SKM-1 (cell line): ENCODE data around the gene BRSK2.

Experiments
- DNase-seq: peaks from one replicate; lab custom pipeline; 2025; ENCODE audit not compliant: unreplicated experiment; lab: John Stamatoyannopoulos, UW

Gene BRSK2

DNA sequence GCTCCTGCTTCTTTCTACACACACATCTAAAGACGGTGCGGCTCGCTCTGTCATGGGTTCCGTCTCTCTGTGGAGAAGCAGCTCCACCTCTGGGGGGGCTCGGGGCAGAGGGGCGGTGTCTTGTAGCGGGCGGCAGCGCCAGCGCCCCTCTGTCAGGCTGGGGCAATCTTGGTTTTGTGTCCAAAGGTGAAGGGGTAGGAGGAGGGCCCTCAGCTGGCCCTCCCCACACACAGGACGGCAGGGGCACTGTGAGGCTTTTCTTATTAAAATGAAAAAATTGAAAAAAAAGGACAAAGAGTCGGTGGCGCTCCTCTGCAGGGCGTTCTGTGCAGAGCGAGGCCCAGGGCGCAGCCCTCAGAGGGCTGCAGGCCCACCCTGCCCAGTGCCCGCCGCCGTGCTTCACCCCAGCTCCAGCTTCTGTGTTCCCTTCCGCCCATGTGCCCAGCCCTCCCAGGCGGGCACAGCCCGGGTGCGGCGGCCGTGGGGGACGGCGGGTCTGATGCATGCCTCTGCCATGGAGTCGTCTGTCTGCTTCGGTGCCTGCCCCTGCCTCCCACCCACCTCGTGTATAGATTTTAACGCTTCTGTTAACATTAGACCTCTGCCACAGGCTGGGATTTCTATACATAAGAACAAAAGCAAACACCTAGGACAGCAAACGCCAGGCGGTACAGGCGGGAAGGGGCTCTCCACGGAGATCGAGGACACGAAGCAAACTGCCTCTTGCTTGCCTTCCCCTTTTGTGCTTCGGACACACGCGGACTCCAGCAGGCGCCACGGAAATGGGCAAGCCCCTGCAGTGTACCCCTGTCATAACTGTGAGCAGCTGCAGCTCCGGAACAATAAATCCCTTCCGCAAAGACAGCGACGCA lies 72.3 kb downstream of the BRSK2 start:
- DNase-seq: no peak

- no peak for DNase-seq
Observed at GRCh38 chr11:1462698-1462975, 72.9 kb downstream of the BRSK2 start.

GRCh38 chr11:1463056-1463455 lies 73.3 kb downstream of the BRSK2 start:
- DNase-seq: no peak

GRCh38 chr11:1466784-1467183 lies 77.0 kb downstream of the BRSK2 start:
- DNase-seq: no peak

- DNase-seq: no peak
Observed at GRCh38 chr11:1467270-1467669, 77.5 kb downstream of the BRSK2 start.

DNA sequence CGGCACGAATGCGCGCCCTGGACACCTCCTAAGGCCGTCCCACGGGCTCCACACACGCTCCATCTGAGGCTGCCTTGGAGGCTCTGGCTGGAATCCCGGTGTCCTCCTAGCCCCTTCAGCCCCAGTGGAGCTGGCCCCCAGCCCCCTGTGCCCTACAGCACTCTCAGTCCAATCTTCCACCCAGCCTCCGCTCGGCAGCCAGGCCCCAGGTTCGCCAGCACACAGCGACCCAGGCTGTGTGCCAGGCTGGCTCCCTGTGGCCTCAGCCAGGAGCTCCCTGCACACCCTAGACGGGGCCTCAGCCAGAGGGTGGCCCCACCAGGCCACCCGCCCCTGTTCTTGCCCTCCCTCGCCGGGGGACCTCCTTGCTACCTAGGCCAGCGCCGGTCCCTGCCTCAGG lies 78.3 kb downstream of the BRSK2 start:
- DNase-seq: no peak

DNA sequence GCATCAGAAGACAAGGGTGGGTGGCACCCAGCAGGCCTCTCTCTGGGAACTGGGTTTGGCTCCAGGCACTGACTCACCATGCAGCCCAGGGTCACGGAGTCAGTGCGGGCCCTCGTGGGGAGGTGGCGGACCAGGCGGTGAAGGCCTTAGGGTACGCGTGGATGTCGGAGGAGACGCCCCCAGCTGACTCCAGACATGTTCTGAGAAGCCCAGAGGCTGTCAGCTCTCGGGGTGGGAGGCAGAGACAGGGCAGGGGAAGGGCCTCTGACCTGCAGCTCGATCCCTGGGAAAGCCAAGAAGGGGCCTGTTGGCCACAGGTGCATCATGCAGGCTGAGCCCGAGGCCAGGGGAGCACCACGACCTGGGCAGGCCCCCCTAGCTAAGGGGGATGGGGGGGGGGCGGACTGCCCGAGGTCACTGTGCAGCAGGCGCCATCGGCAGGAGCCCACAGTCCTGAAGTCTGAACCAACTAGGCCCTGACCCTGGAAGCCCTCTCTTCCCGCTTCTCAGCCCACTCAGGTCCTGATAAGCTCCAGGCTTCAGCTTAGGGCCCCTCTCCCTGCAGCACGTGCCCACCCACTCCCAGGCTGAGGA lies 78.8 kb downstream of the BRSK2 start:
- no peak for DNase-seq

- no peak for DNase-seq
Observed at GRCh38 chr11:1469287-1469910, 79.7 kb downstream of the BRSK2 start.

GRCh38 chr11:1469911-1470680 lies 80.4 kb downstream of the BRSK2 start:
- DNase-seq: no peak

DNA sequence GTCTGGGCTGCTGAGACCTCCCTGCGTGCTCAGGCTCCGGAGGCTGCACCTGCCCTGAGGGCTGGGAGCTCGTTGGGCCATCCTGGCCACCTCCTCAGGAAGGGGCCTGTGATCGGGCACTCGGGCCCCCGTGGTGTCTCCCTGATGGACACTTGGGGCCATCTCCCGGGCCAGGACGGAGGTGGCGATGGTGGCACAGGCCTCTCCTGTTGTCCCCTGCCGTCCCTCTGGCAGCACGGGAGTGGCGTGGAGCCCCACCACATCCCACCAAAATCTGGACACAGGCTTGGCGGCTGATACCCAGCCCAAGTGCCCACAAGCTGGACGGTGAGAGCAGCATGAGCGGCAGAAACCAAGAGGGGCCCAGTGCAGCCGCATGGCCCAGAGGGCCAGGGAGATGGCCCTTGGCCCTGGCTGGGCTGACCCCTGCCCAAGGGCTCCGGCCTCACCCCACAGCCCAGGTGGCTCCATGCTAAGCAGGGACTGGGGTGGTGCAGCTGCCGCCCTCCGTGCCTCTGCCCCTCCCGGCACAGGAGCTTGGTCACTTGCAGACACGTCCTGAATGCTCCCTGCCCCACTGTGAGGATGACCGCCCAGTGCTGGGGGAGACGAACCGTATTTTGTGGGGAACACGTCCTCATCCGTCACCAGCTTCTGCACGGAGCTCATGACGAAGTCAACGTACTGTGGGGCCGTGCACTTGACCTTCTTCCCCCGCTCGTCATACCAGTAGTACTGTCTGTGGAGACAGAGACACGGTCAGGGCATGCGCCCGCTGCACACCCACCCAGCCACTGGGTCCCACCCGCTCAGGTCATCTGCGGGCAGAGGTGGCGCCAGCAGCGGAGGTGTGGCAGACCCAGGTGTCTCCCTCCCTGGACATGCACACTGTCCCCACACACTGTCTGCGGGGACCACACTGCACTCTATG lies 81.2 kb downstream of the BRSK2 start:
- no peak for DNase-seq

GRCh38 chr11:1471736-1472135 lies 82.0 kb downstream of the BRSK2 start:
- DNase-seq: no peak

- no peak for DNase-seq
Observed at GRCh38 chr11:1472180-1473005, 82.7 kb downstream of the BRSK2 start.

GRCh38 chr11:1473011-1473628 lies 83.4 kb downstream of the BRSK2 start:
- DNase-seq: no peak

- no peak for DNase-seq
Observed at GRCh38 chr11:1473786-1474185, 84.1 kb downstream of the BRSK2 start.

- DNase-seq: no peak
Observed at GRCh38 chr11:1475841-1476240, 86.1 kb downstream of the BRSK2 start.

DNA sequence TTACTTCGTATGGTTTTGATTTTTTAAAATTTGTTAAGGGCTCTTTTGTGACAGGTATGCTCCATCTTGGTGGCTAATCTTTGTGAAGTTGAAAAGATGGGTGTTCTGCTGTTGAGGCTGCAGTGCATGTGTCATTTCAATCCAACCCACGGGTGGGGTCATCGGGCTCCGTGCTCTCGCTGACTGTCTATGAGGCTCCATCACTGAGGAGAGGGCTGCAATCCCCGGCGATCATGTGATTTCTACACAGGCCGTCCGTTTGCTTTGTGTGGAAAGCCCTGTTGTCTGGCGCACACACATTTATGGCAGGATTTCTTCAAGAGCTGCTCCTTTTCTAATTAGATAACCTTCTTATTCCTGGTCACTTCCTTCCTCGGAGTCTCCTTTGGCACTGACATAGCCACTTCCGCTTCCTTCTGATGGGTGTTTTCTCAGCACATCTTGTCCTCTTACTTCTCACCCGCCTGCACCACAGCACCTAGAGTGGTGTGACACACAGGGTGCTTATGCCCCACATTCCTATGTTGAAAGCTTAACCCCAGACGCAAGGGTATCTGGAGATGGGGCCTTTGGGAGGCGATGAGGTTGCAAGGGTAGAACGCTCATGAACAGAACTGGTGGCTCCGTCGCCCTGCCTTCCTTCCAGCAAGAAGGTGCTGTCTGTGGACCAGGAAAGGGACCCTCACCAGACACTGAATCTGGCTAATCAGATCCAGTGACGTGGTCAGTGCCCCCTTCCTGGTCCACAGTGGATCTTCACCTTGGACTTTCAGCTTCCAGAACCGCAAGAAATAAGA lies 87.4 kb downstream of the BRSK2 start:
- DNase-seq: no peak

DNA sequence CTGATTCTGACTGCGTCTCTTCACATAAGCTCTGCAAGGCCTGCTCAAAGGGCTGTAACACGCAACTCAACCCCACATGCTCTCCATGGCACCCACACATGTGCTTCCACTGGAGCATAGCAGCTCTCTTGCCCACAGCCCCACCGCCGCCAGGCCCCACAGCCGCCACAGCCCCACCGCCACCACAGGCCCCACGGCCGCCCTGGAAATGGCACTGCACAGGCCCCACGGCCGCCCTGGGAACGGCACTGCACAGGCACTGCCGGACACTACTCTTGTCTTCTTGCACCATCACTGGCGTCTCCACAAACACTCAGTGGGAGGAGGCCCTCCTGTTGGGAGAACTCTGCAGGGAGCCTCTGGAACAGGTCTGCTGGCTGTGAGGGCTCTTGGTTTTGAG lies 88.3 kb downstream of the BRSK2 start:
- no peak for DNase-seq

DNA sequence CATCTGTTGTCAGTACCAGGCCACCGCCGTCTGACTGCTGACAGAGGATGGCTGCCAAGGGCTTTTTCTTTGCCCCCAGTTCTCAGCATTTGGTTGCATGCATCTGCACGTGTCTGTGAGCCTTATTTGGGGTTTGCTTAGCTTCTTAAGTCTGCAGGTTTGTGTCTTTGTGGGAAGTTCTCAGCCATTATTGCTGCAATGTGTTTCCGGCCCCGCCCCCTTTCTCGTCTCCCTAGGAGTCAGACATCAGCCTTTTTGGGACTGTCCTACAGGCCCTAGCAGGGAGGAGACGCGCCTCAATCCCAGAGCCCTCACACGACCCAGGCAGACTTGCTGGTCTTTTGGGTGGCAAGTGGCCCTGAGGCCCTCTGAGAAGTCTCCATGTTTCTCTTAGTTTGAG lies 88.8 kb downstream of the BRSK2 start:
- DNase-seq: no peak
